A549 (cell line): ENCODE measurements around the gene P2RX6.

Source experiments
- ZNF302 ChIP-seq: fragments of 250-450 bp; sonication (Bioruptor Pico); IDR thresholded peaks from 2 replicates; pipeline ENCODE4 v1.9.0; 2021; ENCODE audit warnings: inconsistent platforms, mild to moderate bottlenecking, moderate library complexity
- ZSCAN20 ChIP-seq: fragments of 250-450 bp; sonication (Bioruptor Pico); IDR thresholded peaks from 2 replicates; pipeline ENCODE4 v1.8.0; 2022; ENCODE audit warnings: mild to moderate bottlenecking, moderate library complexity
- TF ChIP-seq, protein P1 (sequence below): fragments of >200 bp; sonication (Bioruptor Twin); formaldehyde crosslinking; IDR thresholded peaks from 3 replicates; pipeline ENCODE4 v1.5.1; 2016

DNA sequence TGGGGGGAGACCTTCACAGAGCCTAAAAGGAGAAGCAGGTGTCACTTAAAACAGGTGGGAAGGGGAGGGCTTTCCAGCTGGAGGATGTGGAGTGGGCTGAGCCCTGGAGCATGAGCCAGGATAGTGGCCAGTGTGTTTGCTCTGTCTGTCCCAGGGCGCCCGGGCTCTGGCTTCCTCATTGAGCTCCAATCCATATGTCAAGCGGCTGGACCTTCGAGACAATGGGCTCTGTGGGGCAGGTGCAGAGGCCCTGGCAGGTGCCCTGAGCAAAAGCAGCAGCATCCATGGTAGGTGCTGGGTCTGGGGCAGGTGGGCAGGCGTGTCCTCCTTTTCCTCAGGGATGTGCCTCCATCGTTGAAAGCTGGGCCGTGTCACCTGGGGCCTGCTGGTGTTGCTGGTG, 32.8 kb downstream of the P2RX6 start:
- TF ChIP-seq, protein P1, sequence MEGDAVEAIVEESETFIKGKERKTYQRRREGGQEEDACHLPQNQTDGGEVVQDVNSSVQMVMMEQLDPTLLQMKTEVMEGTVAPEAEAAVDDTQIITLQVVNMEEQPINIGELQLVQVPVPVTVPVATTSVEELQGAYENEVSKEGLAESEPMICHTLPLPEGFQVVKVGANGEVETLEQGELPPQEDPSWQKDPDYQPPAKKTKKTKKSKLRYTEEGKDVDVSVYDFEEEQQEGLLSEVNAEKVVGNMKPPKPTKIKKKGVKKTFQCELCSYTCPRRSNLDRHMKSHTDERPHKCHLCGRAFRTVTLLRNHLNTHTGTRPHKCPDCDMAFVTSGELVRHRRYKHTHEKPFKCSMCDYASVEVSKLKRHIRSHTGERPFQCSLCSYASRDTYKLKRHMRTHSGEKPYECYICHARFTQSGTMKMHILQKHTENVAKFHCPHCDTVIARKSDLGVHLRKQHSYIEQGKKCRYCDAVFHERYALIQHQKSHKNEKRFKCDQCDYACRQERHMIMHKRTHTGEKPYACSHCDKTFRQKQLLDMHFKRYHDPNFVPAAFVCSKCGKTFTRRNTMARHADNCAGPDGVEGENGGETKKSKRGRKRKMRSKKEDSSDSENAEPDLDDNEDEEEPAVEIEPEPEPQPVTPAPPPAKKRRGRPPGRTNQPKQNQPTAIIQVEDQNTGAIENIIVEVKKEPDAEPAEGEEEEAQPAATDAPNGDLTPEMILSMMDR: no peak
- TF ChIP-seq ZSCAN20 (CRISPR knock-in tag) (no peak), ZNF302 (no peak)
